Endothelial cell (in vitro differentiated cells): ENCODE results near the gene VANGL1. TPM values are rescaled to one million over a fixed set of nuclear protein-coding genes. Genes with fewer than 3 reads are reported as not detected.

Experiments used
- DNase-seq: peaks from one replicate; pipeline ENCODE4 v3.0.0; 2021; ENCODE audit warnings: low spot score
- H3K27ac Mint-ChIP-seq: one replicate; pipeline ENCODE4 v1.8.0; 2021; ENCODE audit warnings: mixed read lengths, inconsistent platforms; ENCODE audit not compliant: unreplicated experiment
- H3K27me3 Mint-ChIP-seq: one replicate; pipeline ENCODE4 v1.8.0; 2021; ENCODE audit warnings: mild to moderate bottlenecking, moderate library complexity, mixed read lengths, inconsistent platforms; ENCODE audit not compliant: unreplicated experiment
- H3K36me3 Mint-ChIP-seq: one replicate; pipeline ENCODE4 v1.8.0; 2021; ENCODE audit warnings: mild to moderate bottlenecking, low read depth, mixed read lengths, inconsistent platforms; ENCODE audit not compliant: unreplicated experiment
- H3K4me1 Mint-ChIP-seq: one replicate; pipeline ENCODE4 v1.8.0; 2021; ENCODE audit warnings: mild to moderate bottlenecking, mixed read lengths, inconsistent platforms; ENCODE audit not compliant: unreplicated experiment
- H3K4me3 Mint-ChIP-seq: one replicate; pipeline ENCODE4 v1.8.0; 2021; ENCODE audit warnings: mild to moderate bottlenecking, mixed read lengths, inconsistent platforms; ENCODE audit not compliant: unreplicated experiment
- H3K9me3 Mint-ChIP-seq: one replicate; pipeline ENCODE4 v1.8.0; 2021; ENCODE audit warnings: mixed read lengths, inconsistent platforms; ENCODE audit not compliant: unreplicated experiment
- CTCF ChIP-seq: fragments of 200-600 bp; sonication (generic); IDR thresholded peaks from one replicate; pipeline ENCODE4 v1.5.0; 2021; ENCODE audit warnings: antibody characterized with exemption; ENCODE audit not compliant: unreplicated experiment
- total RNA-seq: library from RNA; stranded (reverse); fragmentation: NEBNext Ultra II Directional; extraction: Animal tissue kit (Norgen Biotek cat#: 25700); gene quantifications from one replicate; pipeline ENCODE4 v1.2.1, GENCODE V29; 2021; ENCODE audit not compliant: unreplicated experiment

The VANGL1 gene
- total RNA-seq, 1 donor from 2014 or later = 14.9 TPM

GRCh38 chr1:115652236-115652788 lies 10.5 kb downstream of the VANGL1 start:
- no peaks in the 10 kb centered on the region for H3K27me3 Mint-ChIP-seq
- DNase-seq = no peak
- H3K4me1 Mint-ChIP-seq = peaks cover 27% of the 10 kb centered on the region
- H3K36me3 Mint-ChIP-seq = no peaks in the 10 kb centered on the region
- H3K27ac Mint-ChIP-seq = no peak overlapping the region
- no peaks in the 10 kb centered on the region for H3K9me3 Mint-ChIP-seq
- no peak overlapping the region for H3K4me3 Mint-ChIP-seq
- no peak for TF ChIP-seq CTCF

DNA sequence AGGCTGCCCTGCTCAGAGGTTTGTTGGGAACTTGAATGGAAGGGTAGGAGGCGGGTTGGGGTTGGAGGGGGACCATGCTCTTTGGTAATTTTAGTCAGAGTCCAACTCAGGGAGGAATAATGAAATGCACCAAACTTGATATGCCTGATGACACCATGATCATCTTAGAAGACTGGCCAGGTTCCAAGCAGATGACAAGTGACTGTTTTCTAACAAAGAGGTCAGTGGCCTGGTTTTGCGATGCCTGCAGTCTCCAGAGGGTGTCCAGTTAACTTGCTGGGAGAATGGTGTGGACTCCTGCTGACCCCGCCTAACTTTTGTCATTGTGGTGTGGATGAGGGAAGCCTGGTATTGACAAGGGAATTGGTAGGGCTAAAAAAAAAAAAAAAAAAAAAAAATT lies 12.4 kb downstream of the VANGL1 start:
- Mint-ChIP-seq H3K27me3 (no peaks in the 10 kb centered on the region), H3K9me3 (no peaks in the 10 kb centered on the region), H3K27ac (no peak overlapping the region), H3K4me3 (no peak overlapping the region), H3K4me1 (peaks cover 27% of the 10 kb centered on the region), H3K36me3 (peaks cover 5% of the 10 kb centered on the region)
- DNase-seq = no peak
- no peak for TF ChIP-seq CTCF

DNA sequence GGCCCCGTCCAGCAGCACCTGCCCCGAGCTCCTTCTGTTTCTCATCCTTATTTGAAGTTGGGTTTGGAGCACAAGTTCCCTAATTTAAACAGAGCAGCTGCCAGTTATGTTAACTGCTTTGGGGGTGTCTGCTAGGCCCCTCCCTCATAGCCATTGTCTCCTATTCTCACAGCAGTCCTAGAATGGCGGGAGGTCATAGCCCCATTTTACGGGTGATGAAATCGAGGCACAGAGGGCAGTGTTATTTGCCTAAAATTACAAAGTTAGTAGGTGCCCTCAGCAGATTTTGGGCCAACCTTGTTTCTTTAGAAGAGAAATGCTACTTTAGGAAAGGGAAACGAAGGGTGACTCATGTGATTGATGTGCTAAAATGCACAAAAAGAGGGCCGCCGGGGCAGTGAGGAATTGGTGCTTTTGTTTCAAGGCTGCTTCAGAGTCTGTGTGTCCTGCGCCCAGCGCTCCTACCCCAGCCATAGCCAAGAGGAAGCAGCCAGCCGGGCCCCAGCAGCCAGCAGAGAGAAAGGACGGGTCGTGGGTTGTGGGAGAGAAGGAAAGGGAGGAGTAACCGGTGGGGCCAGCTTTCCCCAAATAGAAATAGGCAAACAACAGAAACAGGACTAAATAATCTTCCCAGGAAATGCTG lies 13.0 kb downstream of the VANGL1 start:
- Mint-ChIP-seq H3K9me3 (no peaks in the 10 kb centered on the region), H3K27me3 (no peaks in the 10 kb centered on the region), H3K36me3 (peaks cover 5% of the 10 kb centered on the region), H3K27ac (peak overlapping the region; percentile 88), H3K4me1 (peaks cover 34% of the 10 kb centered on the region), H3K4me3 (no peak overlapping the region)
- no peak for TF ChIP-seq CTCF
- no peak for DNase-seq

DNA sequence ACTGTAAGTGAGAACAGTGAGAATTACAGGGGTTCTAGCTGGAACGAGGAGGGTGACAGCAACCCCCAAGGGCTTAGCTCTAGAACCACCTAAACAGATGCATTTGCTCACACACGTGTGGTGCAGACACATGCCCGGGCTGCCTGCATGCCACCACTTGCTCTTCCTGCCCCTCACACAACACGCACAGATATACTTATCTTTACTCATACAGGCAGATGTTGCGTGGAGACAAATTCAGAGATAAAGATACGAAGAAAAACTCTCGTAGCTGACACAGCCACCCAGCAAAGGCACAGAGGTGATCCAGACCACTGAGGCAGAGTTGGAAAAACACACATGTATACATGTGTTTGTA lies 13.5 kb downstream of the VANGL1 start:
- peak overlapping the region; percentile 88 for H3K27ac Mint-ChIP-seq
- no peaks in the 10 kb centered on the region for H3K27me3 Mint-ChIP-seq
- H3K9me3 Mint-ChIP-seq = no peaks in the 10 kb centered on the region
- peaks cover 5% of the 10 kb centered on the region for H3K36me3 Mint-ChIP-seq
- DNase-seq = no peak
- H3K4me3 Mint-ChIP-seq = no peak overlapping the region
- peaks cover 37% of the 10 kb centered on the region for H3K4me1 Mint-ChIP-seq
- TF ChIP-seq CTCF = no peak

GRCh38 chr1:115655916-115656315 lies 14.1 kb downstream of the VANGL1 start:
- Mint-ChIP-seq H3K27me3 (no peaks in the 10 kb centered on the region), H3K36me3 (peaks cover 5% of the 10 kb centered on the region), H3K4me3 (no peak overlapping the region), H3K9me3 (no peaks in the 10 kb centered on the region), H3K27ac (no peak overlapping the region), H3K4me1 (peaks cover 40% of the 10 kb centered on the region)
- no peak for TF ChIP-seq CTCF
- no peak for DNase-seq
